WERI-Rb-1 (cell line): Measurements from ENCODE around the gene VWA5B2.
A peak's percentile ranks its signal among the peaks of the same experiment; 100 is the strongest.

ENCODE experiments used
- DNase-seq: peaks from one replicate; pipeline ENCODE4 v3.0.0-alpha.2; 2020
- H3K27ac ChIP-seq: fragments of 250-450 bp; sonication (Bioruptor Pico); 2 replicates; pipeline ENCODE4 v1.5.1; 2020; ENCODE audit warnings: mild to moderate bottlenecking, moderate library complexity
- H3K27me3 ChIP-seq: fragments of 250-450 bp; sonication (Bioruptor Pico); 2 replicates; pipeline ENCODE4 v1.5.1; 2021; ENCODE audit warnings: mild to moderate bottlenecking, low read depth, moderate library complexity; ENCODE audit not compliant: insufficient read depth, severe bottlenecking
- H3K36me3 ChIP-seq: fragments of 250-450 bp; sonication (Bioruptor Pico); 2 replicates; pipeline ENCODE4 v1.5.1; 2020; ENCODE audit warnings: mild to moderate bottlenecking, moderate library complexity
- H3K4me3 ChIP-seq: 2 replicates; pipeline ENCODE4 v1.5.1; 2011; ENCODE audit warnings: low read depth, mild to moderate bottlenecking, control low read depth, low read length
- H3K9me3 ChIP-seq: fragments of 250-450 bp; sonication (Bioruptor Pico); 2 replicates; pipeline ENCODE4 v1.5.1; 2021; ENCODE audit warnings: mild to moderate bottlenecking, moderate library complexity; ENCODE audit not compliant: severe bottlenecking
- CTCF ChIP-seq: IDR thresholded peaks from 2 replicates; pipeline ENCODE4 v1.5.1; 2011; ENCODE audit warnings: low read depth, mild to moderate bottlenecking, control low read depth, inconsistent platforms, low read length

VWA5B2 gene

GRCh38 chr3:184249412-184250166 lies 20.2 kb downstream of the VWA5B2 start, which contains the start of gene EEF1AKMT4:
Gene EEF1AKMT4, plus strand, starts transcription at chr3:184249672. Its CDS starts 23 bp downstream, at chr3:184249695.
- peak; percentile 98 for DNase-seq
- Histone ChIP-seq H3K4me3 (peak within 1 kb of the TSS; percentile 60), H3K36me3 (peaks cover 3% of the 10 kb centered on the region; the same call in 1 of the 2 replicates), H3K27me3 (no peaks in the 10 kb centered on the region), H3K27ac (peak within 1 kb of the TSS; percentile 86), H3K9me3 (no peaks in the 10 kb centered on the region)
- peak; percentile 52 for TF ChIP-seq CTCF

- Histone ChIP-seq H3K36me3 (no peaks in the 10 kb centered on the region; the same call in 1 of the 2 replicates), H3K27me3 (no peaks in the 10 kb centered on the region), H3K4me3 (peak overlapping the region; percentile 60), H3K9me3 (no peaks in the 10 kb centered on the region), H3K27ac (peak overlapping the region; percentile 86)
- peak; percentile 90 for TF ChIP-seq CTCF
- peak; percentile 93 for DNase-seq
These were observed 20.9 kb downstream of the VWA5B2 start for GRCh38 chr3:184250167-184250828.

- TF ChIP-seq CTCF, result no peak
- Histone ChIP-seq H3K4me3 (no peak overlapping the region), H3K36me3 (no peaks in the 10 kb centered on the region), H3K27me3 (peaks cover 18% of the 10 kb centered on the region), H3K9me3 (no peaks in the 10 kb centered on the region), H3K27ac (no peak overlapping the region)
- peak; percentile 84 for DNase-seq
These were observed 26.1 kb downstream of the VWA5B2 start for GRCh38 chr3:184255291-184256039.

GRCh38 chr3:184257083-184257915 lies 27.9 kb downstream of the VWA5B2 start:
- DNase-seq, result no peak
- no peak overlapping the region for H3K4me3 ChIP-seq
- H3K36me3 ChIP-seq, result no peaks in the 10 kb centered on the region
- TF ChIP-seq CTCF, result no peak
- no peaks in the 10 kb centered on the region for H3K9me3 ChIP-seq
- no peak overlapping the region for H3K27ac ChIP-seq
- peaks cover 24% of the 10 kb centered on the region for H3K27me3 ChIP-seq

GRCh38 chr3:184258926-184259325 lies 29.5 kb downstream of the VWA5B2 start:
- Histone ChIP-seq H3K27me3 (peaks cover 30% of the 10 kb centered on the region), H3K27ac (no peak overlapping the region), H3K4me3 (no peak overlapping the region), H3K36me3 (no peaks in the 10 kb centered on the region), H3K9me3 (no peaks in the 10 kb centered on the region)
- no peak for TF ChIP-seq CTCF
- no peak for DNase-seq
